Stimulated activated CD8-positive, alpha-beta memory T cell treated with anti-CD3 and anti-CD28 coated beads, Interleukin-15, amount 100 ng/mL, for 4 hours (primary cell): ENCODE results near the gene CERT1.
A peak's percentile ranks its signal among the peaks of the same experiment; 100 is the strongest.
"Not testable (repeated sequence)": the region's sequence is repeated elsewhere in the genome, so short reads cannot be mapped to it uniquely, and the experiment has no call there.

Experiments used
- DNase-seq, 2 donors: peaks; one replicate each; pipeline ENCODE4 v3.0.0-alpha.2; 2020; ENCODE audit warnings: low read depth in 2 of 2

Gene CERT1

GRCh38 chr5:75511435-75512382 is at the start of gene CERT1, which contains the start of gene POLK:
TSS of gene CERT1 (minus strand) at chr5:75511629. CDS start at chr5:75511207, 422 bp downstream.
TSS of gene POLK (plus strand) at chr5:75511891.
- peak; percentile 82 to 91 for DNase-seq

GRCh38 chr5:75560655-75561054 is 49.2 kb upstream of the CERT1 start:
- not testable (repeated sequence) for DNase-seq

GRCh38 chr5:75558981-75559632 is 47.7 kb upstream of the CERT1 start:
- DNase-seq: no peak

- DNase-seq: no peak
Observed at GRCh38 chr5:75558221-75558620, 46.8 kb upstream of the CERT1 start.

GRCh38 chr5:75553358-75553757 is 41.9 kb upstream of the CERT1 start:
- no peak for DNase-seq

GRCh38 chr5:75552764-75553163 is 41.3 kb upstream of the CERT1 start:
- DNase-seq: no peak

- no peak for DNase-seq
Observed at GRCh38 chr5:75551471-75551870, 40.0 kb upstream of the CERT1 start.

GRCh38 chr5:75550597-75550996 is 39.2 kb upstream of the CERT1 start:
- no peak for DNase-seq

- no peak for DNase-seq
Observed at GRCh38 chr5:75547812-75548211, 36.4 kb upstream of the CERT1 start.

GRCh38 chr5:75546830-75547229 is 35.4 kb upstream of the CERT1 start:
- DNase-seq: no peak

- DNase-seq: no peak
Observed at GRCh38 chr5:75545131-75545530, 33.7 kb upstream of the CERT1 start.

GRCh38 chr5:75538211-75538610 is 26.8 kb upstream of the CERT1 start:
- DNase-seq: no peak

- DNase-seq: no peak
Observed at GRCh38 chr5:75536694-75537360, 25.4 kb upstream of the CERT1 start.

GRCh38 chr5:75536147-75536546 is 24.7 kb upstream of the CERT1 start:
- no peak for DNase-seq

- no peak for DNase-seq
Observed at GRCh38 chr5:75534734-75535133, 23.3 kb upstream of the CERT1 start.

GRCh38 chr5:75533716-75534115 is 22.3 kb upstream of the CERT1 start:
- not testable (repeated sequence) for DNase-seq

GRCh38 chr5:75532190-75532589 is 20.8 kb upstream of the CERT1 start:
- DNase-seq: no peak

GRCh38 chr5:75529185-75529584 is 17.8 kb upstream of the CERT1 start:
- no peak for DNase-seq

GRCh38 chr5:75526070-75526469 is 14.6 kb upstream of the CERT1 start:
- DNase-seq: no peak

GRCh38 chr5:75525344-75525743 is 13.9 kb upstream of the CERT1 start:
- DNase-seq: no peak

GRCh38 chr5:75524591-75524990 is 13.2 kb upstream of the CERT1 start:
- DNase-seq: no peak

- no peak for DNase-seq
Observed at GRCh38 chr5:75524071-75524470, 12.6 kb upstream of the CERT1 start.
